Embryonic facial prominence (tissue), 1 donor: ENCODE measurements around the gene SEPTIN2.
"Not testable (repeated sequence)": the region's sequence is repeated elsewhere in the genome, so short reads cannot be mapped to it uniquely, and the experiment has no call there.

Experiments
- DNase-seq: peaks from one replicate; pipeline ENCODE4 v3.0.0-alpha.2; 2016; ENCODE audit errors: extremely low spot score

Gene SEPTIN2

GRCh38 chr2:241350878-241351639 is 35.3 kb downstream of the SEPTIN2 start:
- DNase-seq = no peak

GRCh38 chr2:241351640-241352031 is 35.9 kb downstream of the SEPTIN2 start:
- DNase-seq = no peak

GRCh38 chr2:241352227-241352626 is 36.5 kb downstream of the SEPTIN2 start:
- DNase-seq = no peak

- no peak for DNase-seq
Observed at GRCh38 chr2:241354668-241355658, 39.2 kb downstream of the SEPTIN2 start.

- DNase-seq = peak; percentile 97
Observed at GRCh38 chr2:241355983-241356870, 40.5 kb downstream of the SEPTIN2 start, which contains the start of gene FARP2. FARP2 (plus strand) TSS chr2:241356285; CDS start chr2:241373108, 16,823 bp downstream.

- no peak for DNase-seq
Observed at GRCh38 chr2:241356871-241357260, 41.1 kb downstream of the SEPTIN2 start.

- no peak for DNase-seq
Observed at GRCh38 chr2:241357531-241357930, 41.8 kb downstream of the SEPTIN2 start.

- no peak for DNase-seq
Observed at GRCh38 chr2:241358470-241358869, 42.7 kb downstream of the SEPTIN2 start.

GRCh38 chr2:241359481-241360045 is 43.8 kb downstream of the SEPTIN2 start:
- DNase-seq = no peak

- no peak for DNase-seq
Observed at GRCh38 chr2:241363426-241363825, 47.7 kb downstream of the SEPTIN2 start.

- DNase-seq = no peak
Observed at GRCh38 chr2:241364781-241365180, 49.1 kb downstream of the SEPTIN2 start.

GRCh38 chr2:241366678-241367077 is 51.0 kb downstream of the SEPTIN2 start:
- no peak for DNase-seq

- no peak for DNase-seq
Observed at GRCh38 chr2:241368643-241369042, 52.9 kb downstream of the SEPTIN2 start.

- DNase-seq = no peak
Observed at GRCh38 chr2:241372361-241372992, 56.8 kb downstream of the SEPTIN2 start.

GRCh38 chr2:241373446-241373845 is 57.7 kb downstream of the SEPTIN2 start:
- DNase-seq = no peak

GRCh38 chr2:241373906-241374305 is 58.2 kb downstream of the SEPTIN2 start:
- DNase-seq = not testable (repeated sequence)

- DNase-seq = no peak
Observed at GRCh38 chr2:241375300-241375699, 59.6 kb downstream of the SEPTIN2 start.

- DNase-seq = no peak
Observed at GRCh38 chr2:241376808-241377207, 61.1 kb downstream of the SEPTIN2 start.

- DNase-seq = no peak
Observed at GRCh38 chr2:241378816-241379215, 63.1 kb downstream of the SEPTIN2 start.
